ENCODE measurements around the gene GRID2IP.
A peak's percentile ranks its signal among the peaks of the same experiment; 100 is the strongest.
"Not testable (repeated sequence)": the region's sequence is repeated elsewhere in the genome, so short reads cannot be mapped to it uniquely, and the experiment has no call there.

Gene GRID2IP

GRCh38 chr7:6482743-6483119 lies 68.5 kb downstream of the GRID2IP start:
- no peak for DNase-seq

GRCh38 chr7:6482307-6482706 lies 69.0 kb downstream of the GRID2IP start:
- DNase-seq, result no peak

GRCh38 chr7:6481445-6481844 lies 69.8 kb downstream of the GRID2IP start:
- DNase-seq, result no peak

GRCh38 chr7:6480323-6480660 lies 71.0 kb downstream of the GRID2IP start:
- no peak for DNase-seq

GRCh38 chr7:6479067-6479466 lies 72.2 kb downstream of the GRID2IP start:
- no peak for DNase-seq

- no peak for DNase-seq
These were observed 73.1 kb downstream of the GRID2IP start for GRCh38 chr7:6478186-6478585.

- DNase-seq, result no peak
These were observed 74.0 kb downstream of the GRID2IP start for GRCh38 chr7:6477318-6477660.

- DNase-seq, result no peak
These were observed 74.5 kb downstream of the GRID2IP start for GRCh38 chr7:6476596-6477317.

- DNase-seq, result no peak
These were observed 75.7 kb downstream of the GRID2IP start for GRCh38 chr7:6475433-6476186.

- no peak for DNase-seq
These were observed 85.4 kb downstream of the GRID2IP start for GRCh38 chr7:6465862-6466261.

GRCh38 chr7:6463609-6464008 lies 87.7 kb downstream of the GRID2IP start:
- not testable (repeated sequence) for DNase-seq

GRCh38 chr7:6461946-6462550 lies 89.2 kb downstream of the GRID2IP start:
- DNase-seq, result no peak

GRCh38 chr7:6460990-6461584 lies 90.2 kb downstream of the GRID2IP start:
- no peak for DNase-seq

- no peak for DNase-seq
These were observed 91.0 kb downstream of the GRID2IP start for GRCh38 chr7:6460303-6460702.

- DNase-seq, result not testable (repeated sequence)
These were observed 92.6 kb downstream of the GRID2IP start for GRCh38 chr7:6458676-6459075.

- DNase-seq, result no peak
These were observed 97.5 kb downstream of the GRID2IP start for GRCh38 chr7:6453734-6454133.

- DNase-seq, result no peak
These were observed 100.0 kb downstream of the GRID2IP start for GRCh38 chr7:6451224-6451705.

GRCh38 chr7:6450591-6450990 lies 100.7 kb downstream of the GRID2IP start:
- not testable (repeated sequence) for DNase-seq

- DNase-seq, result not testable (repeated sequence)
These were observed 101.4 kb downstream of the GRID2IP start for GRCh38 chr7:6449884-6450283.

- no peak for DNase-seq
These were observed 102.2 kb downstream of the GRID2IP start for GRCh38 chr7:6448943-6449543.

GRCh38 chr7:6447581-6448199 lies 103.6 kb downstream of the GRID2IP start, which contains the start of gene DAGLB:
Gene DAGLB, minus strand, starts transcription at chr7:6447954. Its CDS starts 112 bp downstream, at chr7:6447842.
- peak; percentile 95 to 98 for DNase-seq

Measured in NCI-H446 (cell line).